A549 (cell line): Measurements from ENCODE around the gene LRRC7. TPM values are rescaled to one million over a fixed set of nuclear protein-coding genes. Genes with fewer than 3 reads are reported as not detected.

Experiments
- ATAC-seq, 2 experiments: fragments of 200-7000 bp in 1 of 2; fragments of >200 bp in 1 of 2; cut with Nextera tagmentation in 1 of 2; cut with Tn5 transposase in 1 of 2; 3 replicates each; pipeline versions ENCODE4 v1.8.0 to v1.9.1; 2018 to 2020; ENCODE audit warnings: mild to moderate bottlenecking in 1 of 2, moderate library complexity in 1 of 2
- CTCF ChIA-PET: fragments of 300-600 bp; sonication (Branson Sonifier 250); formaldehyde crosslinking; extraction: SDS; loops from one replicate; lab custom pipeline; 2021; ENCODE audit warnings: antibody characterized with exemption, inconsistent platforms; lab: Yijun Ruan, JAX
- POLR2A ChIA-PET: fragments of 350-600 bp; formaldehyde crosslinking; extraction: SDS; loops from one replicate; lab custom pipeline; 2021; ENCODE audit warnings: antibody characterized with exemption, inconsistent platforms; lab: Yijun Ruan, JAX
- DNase-seq, 2 experiments: peaks; one replicate each; pipeline versions ENCODE4 v3.0.0 to v3.0.0-alpha.2; 2011 to 2016; ENCODE audit warnings: low read depth in 1 of 2, low spot score in 1 of 2
- FAIRE-seq: peaks from 2 replicates; lab custom pipeline; 2011; peaks lifted over from hg19 to GRCh38; lab: Jason Lieb, UNC
- H3K27ac ChIP-seq, 2 experiments: fragments of >200 bp; sonication (Bioruptor Twin); formaldehyde crosslinking; 3 replicates each; pipeline ENCODE4 v1.5.1; 2016 to 2017
- H3K4me1 ChIP-seq: fragments of >200 bp; sonication (Bioruptor Twin); formaldehyde crosslinking; 3 replicates; pipeline ENCODE4 v1.6.1; 2016
- H3K4me2 ChIP-seq: fragments of >200 bp; sonication (Bioruptor Twin); formaldehyde crosslinking; 3 replicates; pipeline ENCODE4 v1.6.1; 2016
- H3K4me3 ChIP-seq: fragments of >200 bp; sonication (Bioruptor Twin); formaldehyde crosslinking; 3 replicates; pipeline ENCODE4 v1.5.1; 2016
- H3K9me3 ChIP-seq: fragments of >200 bp; sonication (Bioruptor Twin); formaldehyde crosslinking; 3 replicates; pipeline ENCODE4 v1.6.1; 2016
- CBX2 ChIP-seq: fragments of 200-600 bp; sonication (generic); IDR thresholded peaks from 2 replicates; pipeline ENCODE4 v1.6.1; 2016; ENCODE audit warnings: low read depth, mild to moderate bottlenecking, borderline replicate concordance
- CBX8 ChIP-seq: fragments of 200-600 bp; sonication (generic); IDR thresholded peaks from 2 replicates; pipeline ENCODE4 v1.6.1; 2016
- CEBPB ChIP-seq, 2 experiments: fragments of >200 bp in 1 of 2; sonication (Bioruptor Twin) in 1 of 2; formaldehyde crosslinking in 1 of 2; IDR thresholded peaks; 2 replicates each; pipeline ENCODE4 v1.6.1; 2012 to 2016
- CHD4 ChIP-seq: fragments of 200-600 bp; sonication (generic); IDR thresholded peaks from 2 replicates; pipeline ENCODE4 v1.6.1; 2016; ENCODE audit warnings: antibody characterized with exemption, mild to moderate bottlenecking, borderline replicate concordance
- EHF ChIP-seq: fragments of 250-450 bp; sonication (Bioruptor Pico); IDR thresholded peaks from 2 replicates; pipeline ENCODE4 v1.5.0; 2020; ENCODE audit warnings: mild to moderate bottlenecking
- EP300 ChIP-seq, 2 experiments: fragments of >200 bp; sonication (Bioruptor Twin); formaldehyde crosslinking; IDR thresholded peaks; 2 replicates in 1 of 2; 3 replicates in 1 of 2; pipeline ENCODE4 v1.6.1; 2016 to 2017
- FOSB ChIP-seq: fragments of 250-450 bp; sonication (Bioruptor Pico); IDR thresholded peaks from 2 replicates; pipeline ENCODE4 v1.5.0; 2020; ENCODE audit warnings: mild to moderate bottlenecking, moderate library complexity
- FOXS1 ChIP-seq: fragments of 250-450 bp; sonication (Bioruptor Pico); IDR thresholded peaks from 2 replicates; pipeline ENCODE4 v1.5.0; 2020; ENCODE audit warnings: mild to moderate bottlenecking, moderate library complexity
- HDAC2 ChIP-seq: fragments of 200-600 bp; sonication (generic); IDR thresholded peaks from 2 replicates; pipeline ENCODE4 v1.6.1; 2016
- HOXA7 ChIP-seq: fragments of 250-450 bp; sonication (Bioruptor Pico); IDR thresholded peaks from 2 replicates; pipeline ENCODE4 v1.5.0; 2020; ENCODE audit warnings: mild to moderate bottlenecking, moderate library complexity
- HOXB5 ChIP-seq: fragments of 250-450 bp; sonication (Bioruptor Pico); IDR thresholded peaks from 2 replicates; pipeline ENCODE4 v1.5.0; 2020; ENCODE audit warnings: mild to moderate bottlenecking, moderate library complexity
- JUNB ChIP-seq: fragments of >200 bp; sonication (Bioruptor Twin); formaldehyde crosslinking; IDR thresholded peaks from 2 replicates; pipeline ENCODE4 v1.6.1; 2016
- KDM5A ChIP-seq: fragments of 200-600 bp; sonication (generic); IDR thresholded peaks from 2 replicates; pipeline ENCODE4 v1.6.1; 2016; ENCODE audit warnings: antibody characterized with exemption, mild to moderate bottlenecking
- MAFK ChIP-seq: fragments of 450-650 bp; IDR thresholded peaks from 2 replicates; pipeline ENCODE4 v1.6.1; 2014; ENCODE audit not compliant: partially characterized antibody
- NR3C1 ChIP-seq: fragments of >200 bp; sonication (Bioruptor Twin); formaldehyde crosslinking; IDR thresholded peaks from 3 replicates; pipeline ENCODE4 v1.6.1; 2017
- POLR2AphosphoS2 ChIP-seq: conservative IDR thresholded peaks from 2 replicates; pipeline ENCODE4 v1.6.1; 2012; ENCODE audit warnings: low read length, improper control_type of control experiment, inconsistent platforms
- RAD21 ChIP-seq, 2 experiments: fragments of >200 bp in 1 of 2; sonication (Bioruptor Twin) in 1 of 2; formaldehyde crosslinking in 1 of 2; IDR thresholded peaks in 1 of 2; conservative IDR thresholded peaks in 1 of 2; 2 replicates in 1 of 2; 3 replicates in 1 of 2; pipeline ENCODE4 v1.6.1; 2012 to 2018; ENCODE audit warnings: inconsistent platforms in 1 of 2
- RFX5 ChIP-seq: fragments of 450-650 bp; IDR thresholded peaks from 2 replicates; pipeline ENCODE4 v1.7.1; 2014; ENCODE audit warnings: antibody characterized with exemption, mild to moderate bottlenecking, moderate library complexity
- RNF2 ChIP-seq: fragments of 200-600 bp; sonication (generic); IDR thresholded peaks from 2 replicates; pipeline ENCODE4 v1.6.1; 2016; ENCODE audit warnings: low read depth, mild to moderate bottlenecking, antibody characterized with exemption, moderate library complexity, borderline replicate concordance
- SMC3 ChIP-seq: fragments of >200 bp; sonication (Bioruptor Twin); formaldehyde crosslinking; IDR thresholded peaks from 3 replicates; pipeline ENCODE4 v1.6.1; 2018; ENCODE audit warnings: inconsistent platforms
- TFCP2L1 ChIP-seq: fragments of 250-450 bp; sonication (Bioruptor Pico); IDR thresholded peaks from 2 replicates; pipeline ENCODE4 v1.5.0; 2021; ENCODE audit warnings: mild to moderate bottlenecking
- WGBS: methylation state at CpG from one replicate; pipeline ENCODE4 v1.1.6; 2017; ENCODE audit errors: missing lambda C conversion rate; 5-methylcytosine and 5-hydroxymethylcytosine counted together
- polyA plus RNA-seq, 4 experiments: library from polyadenylated mRNA; depleted of rRNA in 3 of 4; stranded (reverse); fragments of >200 nt; fragmentation: RNase III in 1 of 4; extraction: RNeasy Plus Mini Kit Qiagen cat#74134 plus additional on column Dnase treatment in 1 of 4; gene quantifications; 2 replicates in 3 of 4; 3 replicates in 1 of 4; pipeline ENCODE4 v1.2.3, GENCODE V29; 2011 to 2017
- TF ChIP-seq, protein P1 (sequence below): fragments of 250-450 bp; sonication (Bioruptor Pico); IDR thresholded peaks from 2 replicates; pipeline ENCODE4 v1.5.0; 2021; ENCODE audit warnings: mild to moderate bottlenecking, moderate library complexity, borderline replicate concordance

LRRC7 gene
- polyA plus RNA-seq, 2 of the 4 experiments (the other 2 are of a cell fraction), result not detected

DNA sequence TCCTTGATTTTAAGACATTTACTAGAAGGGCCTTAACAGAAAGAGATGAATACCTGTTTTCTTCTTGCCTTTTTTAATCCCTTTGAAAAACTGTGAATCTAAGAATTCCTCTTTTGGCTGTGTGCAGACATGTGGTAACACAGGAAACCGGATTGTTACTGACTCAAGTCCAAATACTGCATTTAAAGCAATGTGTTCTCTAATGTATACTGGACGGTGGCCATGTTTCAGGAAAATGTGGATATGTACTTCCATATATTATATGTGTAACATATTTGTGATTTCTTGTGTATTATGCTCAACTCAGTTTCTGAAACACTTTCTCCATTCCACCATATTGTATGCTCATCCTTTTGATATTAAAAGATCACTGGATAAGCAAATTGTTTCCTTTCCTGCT is 185.1 kb downstream of the LRRC7 start:
- Histone ChIP-seq H3K9me3 (no peaks in the 10 kb centered on the region), H3K4me3 (no peak overlapping the region), H3K27ac (no peak overlapping the region), H3K4me1 (no peaks in the 10 kb centered on the region), H3K4me2 (no peak overlapping the region)
- POLR2A ChIA-PET, result no interaction called here
- ATAC-seq (no peak), FAIRE-seq (no peak), DNase-seq (no peak)
- WGBS, result 0% methylated on average over 2 of the region's 2 CpGs
- CTCF ChIA-PET, result no interaction called here
- TF ChIP-seq EP300 (IDR thresholded peaks at IDR 0.05), result no peak
- TF ChIP-seq HOXA7, result no peak
- no peak for TF ChIP-seq FOXS1 (CRISPR knock-in tag)

DNA sequence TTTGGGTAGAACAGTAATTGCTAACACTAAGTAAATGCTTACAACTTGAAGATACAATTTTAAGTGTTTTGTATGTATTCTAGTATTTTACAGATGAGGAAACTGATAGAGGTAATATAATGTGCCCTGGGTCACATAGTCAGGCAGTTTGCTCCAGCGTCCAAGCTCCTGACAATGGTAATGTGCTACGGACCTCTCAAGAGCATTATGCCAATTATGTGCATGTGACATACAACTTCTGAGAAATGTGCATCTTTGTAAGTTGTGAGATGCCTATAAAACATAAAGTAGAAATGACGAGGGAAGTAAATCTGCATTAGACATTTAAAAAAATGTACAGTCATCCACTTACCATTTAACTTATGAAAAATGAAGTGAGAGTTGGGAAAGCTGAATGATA is 186.8 kb downstream of the LRRC7 start:
- 7% methylated on average over 3 of the region's 3 CpGs for WGBS
- H3K4me3 ChIP-seq, result no peak overlapping the region
- DNase-seq (no peak), ATAC-seq (no peak), FAIRE-seq (no peak)
- no peak overlapping the region for H3K4me2 ChIP-seq
- H3K4me1 ChIP-seq, result no peaks in the 10 kb centered on the region
- H3K27ac ChIP-seq, result no peak overlapping the region
- H3K9me3 ChIP-seq, result no peaks in the 10 kb centered on the region
- TF ChIP-seq EP300 (IDR thresholded peaks at IDR 0.05) (no peak), KDM5A (no peak), MAFK (no peak), HOXB5 (CRISPR knock-in tag) (no peak), SMC3 (no peak)
- CTCF ChIA-PET, result no interaction called here
- POLR2A ChIA-PET, result no interaction called here

DNA sequence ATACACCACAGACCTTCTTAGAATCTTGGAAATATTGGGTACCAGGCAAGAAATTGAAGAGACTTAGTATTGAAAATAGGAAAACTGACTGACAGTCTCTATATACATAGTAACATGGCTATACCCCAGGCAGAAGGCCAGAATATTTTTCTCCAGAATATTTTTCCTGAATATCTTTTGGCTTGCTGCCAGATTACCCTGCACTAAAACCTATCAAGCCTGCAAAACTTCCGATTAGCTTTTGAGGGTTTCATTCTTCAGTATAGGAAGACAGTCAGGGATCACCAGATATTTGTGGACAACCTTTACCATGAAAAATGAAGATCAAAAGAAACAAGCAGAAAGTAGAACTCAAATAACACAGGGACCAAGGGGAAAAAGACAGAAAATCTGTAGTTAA is 187.9 kb downstream of the LRRC7 start:
- DNase-seq (no peak), ATAC-seq (no peak), FAIRE-seq (no peak)
- Histone ChIP-seq H3K9me3 (no peaks in the 10 kb centered on the region), H3K4me2 (no peak overlapping the region), H3K27ac (no peak overlapping the region), H3K4me1 (no peaks in the 10 kb centered on the region), H3K4me3 (no peak overlapping the region)
- 6% methylated on average over 1 of the region's 1 CpG for WGBS
- ChIA-PET POLR2A (no interaction called here), CTCF (no interaction called here)
- TF ChIP-seq POLR2AphosphoS2 (no peak), FOSB (CRISPR knock-in tag) (no peak), HDAC2 (no peak), EHF (no peak), CHD4 (no peak)
- TF ChIP-seq, protein P1, sequence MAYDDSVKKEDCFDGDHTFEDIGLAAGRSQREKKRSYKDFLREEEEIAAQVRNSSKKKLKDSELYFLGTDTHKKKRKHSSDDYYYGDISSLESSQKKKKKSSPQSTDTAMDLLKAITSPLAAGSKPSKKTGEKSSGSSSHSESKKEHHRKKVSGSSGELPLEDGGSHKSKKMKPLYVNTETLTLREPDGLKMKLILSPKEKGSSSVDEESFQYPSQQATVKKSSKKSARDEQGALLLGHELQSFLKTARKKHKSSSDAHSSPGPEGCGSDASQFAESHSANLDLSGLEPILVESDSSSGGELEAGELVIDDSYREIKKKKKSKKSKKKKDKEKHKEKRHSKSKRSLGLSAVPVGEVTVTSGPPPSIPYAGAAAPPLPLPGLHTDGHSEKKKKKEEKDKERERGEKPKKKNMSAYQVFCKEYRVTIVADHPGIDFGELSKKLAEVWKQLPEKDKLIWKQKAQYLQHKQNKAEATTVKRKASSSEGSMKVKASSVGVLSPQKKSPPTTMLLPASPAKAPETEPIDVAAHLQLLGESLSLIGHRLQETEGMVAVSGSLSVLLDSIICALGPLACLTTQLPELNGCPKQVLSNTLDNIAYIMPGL (CRISPR knock-in tag), result no peak

DNA sequence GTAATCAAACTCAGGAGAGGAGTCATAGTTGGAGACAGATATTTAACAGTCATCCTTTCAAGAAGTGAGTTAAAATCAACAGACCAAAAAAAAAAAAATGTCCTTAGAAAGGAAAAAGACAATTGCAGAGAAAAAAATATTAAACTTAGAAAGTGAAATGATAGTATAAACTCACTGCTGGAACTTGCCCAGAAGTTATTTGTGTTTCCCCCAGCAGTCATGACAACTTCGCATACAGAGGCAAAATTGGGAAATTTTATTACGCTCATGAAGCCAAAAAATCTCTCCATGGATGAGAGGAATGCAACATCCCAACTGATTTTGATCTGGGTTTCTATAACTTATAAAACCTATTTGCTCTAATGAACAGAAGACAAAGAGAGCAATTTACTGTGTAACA is 198.2 kb downstream of the LRRC7 start:
- ChIA-PET CTCF (interaction anchor here (0.6 kb wide), 1 partner anchor 382 kb away, joined by 3 read pairs; no protein-coding TSS in a partner anchor), POLR2A (no interaction called here)
- Histone ChIP-seq H3K27ac (no peak overlapping the region), H3K4me1 (no peaks in the 10 kb centered on the region), H3K9me3 (no peaks in the 10 kb centered on the region), H3K4me3 (no peak overlapping the region), H3K4me2 (no peak overlapping the region)
- DNase-seq (no peak), FAIRE-seq (no peak), ATAC-seq (no peak)
- TF ChIP-seq NR3C1 (no peak), TFCP2L1 (no peak), CBX8 (no peak), RNF2 (no peak), CEBPB (IDR thresholded peaks at IDR 0.05) (no peak), KDM5A (no peak), CBX2 (no peak), RAD21 (conservative IDR thresholded peaks at IDR 0.05 in 1 of 2, IDR thresholded peaks at IDR 0.05 in 1 of 2) (no peak), JUNB (no peak), RFX5 (no peak)
- WGBS, result 8% methylated on average over 2 of the region's 2 CpGs
